Activated CD8-positive, alpha-beta memory T cell treated with anti-CD3 and anti-CD28 coated beads, Interleukin-2, amount 50 U/mL, for 24 hours (primary cell): ENCODE measurements around the gene CRYM.
"Not testable (repeated sequence)": the region's sequence is repeated elsewhere in the genome, so short reads cannot be mapped to it uniquely, and the experiment has no call there.

Experiments
- DNase-seq: peaks from one replicate; pipeline ENCODE4 v3.0.0-alpha.2; 2020; ENCODE audit errors: extremely low read depth

The CRYM gene

GRCh38 chr16:21279501-21279900, 1.4 kb upstream of the CRYM start:
- no peak for DNase-seq

GRCh38 chr16:21277045-21277926, 804 bp downstream of the CRYM start:
- no peak for DNase-seq

- DNase-seq = no peak
Observed at GRCh38 chr16:21276090-21276489, 2.0 kb downstream of the CRYM start.

GRCh38 chr16:21275529-21275928, 2.6 kb downstream of the CRYM start:
- no peak for DNase-seq

GRCh38 chr16:21274172-21274726, 3.8 kb downstream of the CRYM start:
- no peak for DNase-seq

- DNase-seq = not testable (repeated sequence)
Observed at GRCh38 chr16:21272763-21273162, 5.3 kb downstream of the CRYM start.

GRCh38 chr16:21272253-21272652, 5.8 kb downstream of the CRYM start:
- DNase-seq = no peak

- no peak for DNase-seq
Observed at GRCh38 chr16:21268236-21268635, 9.9 kb downstream of the CRYM start.

GRCh38 chr16:21267298-21267697, 10.8 kb downstream of the CRYM start:
- no peak for DNase-seq

- no peak for DNase-seq
Observed at GRCh38 chr16:21265104-21265837, 12.8 kb downstream of the CRYM start.

GRCh38 chr16:21264571-21265036, 13.5 kb downstream of the CRYM start:
- DNase-seq = no peak

- DNase-seq = no peak
Observed at GRCh38 chr16:21263640-21264570, 14.2 kb downstream of the CRYM start.

GRCh38 chr16:21262779-21263639, 15.1 kb downstream of the CRYM start:
- DNase-seq = no peak

GRCh38 chr16:21260870-21261791, 17.0 kb downstream of the CRYM start:
- no peak for DNase-seq

- no peak for DNase-seq
Observed at GRCh38 chr16:21257284-21257683, 20.8 kb downstream of the CRYM start.

- DNase-seq = no peak
Observed at GRCh38 chr16:21256636-21257035, 21.5 kb downstream of the CRYM start.

- DNase-seq = no peak
Observed at GRCh38 chr16:21253470-21253869, 24.6 kb downstream of the CRYM start.

GRCh38 chr16:21250072-21250923, 27.8 kb downstream of the CRYM start:
- no peak for DNase-seq
